Activated T-helper 2 cell treated with anti-CD3 and anti-CD28 coated beads, Interferon-gamma antibody, Interleukin-2, Interleukin-4, amounts not matched to agents 10 μg/mL and 5 μg/mL and 100 μg/mL, durations not matched to agents 14 hours and 24 hours and 36 hours (primary cell): ENCODE measurements around the gene ING3. TPM values are rescaled to one million over a fixed set of nuclear protein-coding genes. Genes with fewer than 3 reads are reported as not detected.
A peak's percentile ranks its signal among the peaks of the same experiment; 100 is the strongest.

Experiments
- DNase-seq: peaks from one replicate; pipeline ENCODE4 v3.0.0; 2021; ENCODE audit warnings: low spot score
- H3K27ac Mint-ChIP-seq: one replicate; pipeline ENCODE4 v1.8.0; 2021; ENCODE audit warnings: mixed read lengths
- H3K27me3 Mint-ChIP-seq: one replicate; pipeline ENCODE4 v1.8.0; 2021; ENCODE audit warnings: low read depth, mixed read lengths
- H3K36me3 Mint-ChIP-seq: one replicate; pipeline ENCODE4 v1.8.0; 2021; ENCODE audit warnings: low read depth, mixed read lengths
- H3K4me1 Mint-ChIP-seq: one replicate; pipeline ENCODE4 v1.8.0; 2021; ENCODE audit warnings: low read depth, mixed read lengths
- H3K4me3 Mint-ChIP-seq: one replicate; pipeline ENCODE4 v1.8.0; 2021; ENCODE audit warnings: low read depth, mild to moderate bottlenecking, moderate library complexity, mixed read lengths
- H3K9me3 Mint-ChIP-seq: one replicate; pipeline ENCODE4 v1.8.0; 2021; ENCODE audit warnings: mixed read lengths
- intact Hi-C: fragments of 100-400 bp; cut with micrococcal nuclease; formaldehyde crosslinking; loops from one replicate; pipeline ENCODE4 v1.15.1; 2023
- total RNA-seq: library from RNA; stranded (reverse); gene quantifications from 2 replicates; pipeline ENCODE4 v1.2.3, GENCODE V29; 2022

Gene ING3
- total RNA-seq, 1 donor from 2014 or later: 22.9 TPM

- peaks cover 30% of the 10 kb centered on the region for H3K27me3 Mint-ChIP-seq
- H3K36me3 Mint-ChIP-seq: no peaks in the 10 kb centered on the region
- no peaks in the 10 kb centered on the region for H3K9me3 Mint-ChIP-seq
- no peak overlapping the region for H3K27ac Mint-ChIP-seq
- no peak overlapping the region for H3K4me3 Mint-ChIP-seq
- H3K4me1 Mint-ChIP-seq: peaks cover 38% of the 10 kb centered on the region
- no peak for DNase-seq
- intact Hi-C loops: loop anchor here (5.0 to 10.0 kb wide), 5 partner anchors 129 to 1009 kb away; partner anchors contain the start of genes FAM3C and TSPAN12
These were observed 35.3 kb downstream of the ING3 start for GRCh38 chr7:120985839-120986238.

DNA sequence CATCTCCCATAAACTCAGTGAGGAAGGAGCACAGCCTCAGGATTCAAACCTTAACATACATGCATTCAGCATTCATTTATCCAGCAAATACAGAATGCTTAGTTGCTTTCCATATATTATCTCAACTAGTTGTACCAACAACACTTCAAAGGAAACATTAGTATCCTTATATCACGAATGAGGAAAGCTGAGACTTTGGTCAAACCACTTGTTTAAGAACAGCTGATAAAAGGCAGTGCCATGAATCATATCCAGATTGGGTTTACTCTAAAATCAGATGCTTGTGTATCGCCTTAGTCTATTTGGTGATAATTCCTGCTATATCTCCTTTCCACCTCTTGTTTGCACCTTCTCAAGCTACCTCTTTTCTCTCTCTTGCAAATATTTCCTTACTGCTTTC, 36.1 kb downstream of the ING3 start:
- H3K4me1 Mint-ChIP-seq: peaks cover 33% of the 10 kb centered on the region
- H3K4me3 Mint-ChIP-seq: no peak overlapping the region
- no peak for DNase-seq
- H3K27me3 Mint-ChIP-seq: peaks cover 33% of the 10 kb centered on the region
- H3K36me3 Mint-ChIP-seq: no peaks in the 10 kb centered on the region
- no peaks in the 10 kb centered on the region for H3K9me3 Mint-ChIP-seq
- intact Hi-C loops: loop anchor here (1.0 to 10.0 kb wide), 8 partner anchors 35 to 1008 kb away; partner anchors contain the start of genes FAM3C and TSPAN12
- H3K27ac Mint-ChIP-seq: no peak overlapping the region

- DNase-seq: no peak
- H3K36me3 Mint-ChIP-seq: no peaks in the 10 kb centered on the region
- H3K27me3 Mint-ChIP-seq: peaks cover 37% of the 10 kb centered on the region
- H3K9me3 Mint-ChIP-seq: no peaks in the 10 kb centered on the region
- peaks cover 27% of the 10 kb centered on the region for H3K4me1 Mint-ChIP-seq
- no peak overlapping the region for H3K27ac Mint-ChIP-seq
- H3K4me3 Mint-ChIP-seq: no peak overlapping the region
- intact Hi-C loops: loop anchor here (1.0 to 10.0 kb wide), 8 partner anchors 36 to 1008 kb away; partner anchors contain the start of genes FAM3C and TSPAN12
These were observed 36.7 kb downstream of the ING3 start for GRCh38 chr7:120987280-120987679.

DNA sequence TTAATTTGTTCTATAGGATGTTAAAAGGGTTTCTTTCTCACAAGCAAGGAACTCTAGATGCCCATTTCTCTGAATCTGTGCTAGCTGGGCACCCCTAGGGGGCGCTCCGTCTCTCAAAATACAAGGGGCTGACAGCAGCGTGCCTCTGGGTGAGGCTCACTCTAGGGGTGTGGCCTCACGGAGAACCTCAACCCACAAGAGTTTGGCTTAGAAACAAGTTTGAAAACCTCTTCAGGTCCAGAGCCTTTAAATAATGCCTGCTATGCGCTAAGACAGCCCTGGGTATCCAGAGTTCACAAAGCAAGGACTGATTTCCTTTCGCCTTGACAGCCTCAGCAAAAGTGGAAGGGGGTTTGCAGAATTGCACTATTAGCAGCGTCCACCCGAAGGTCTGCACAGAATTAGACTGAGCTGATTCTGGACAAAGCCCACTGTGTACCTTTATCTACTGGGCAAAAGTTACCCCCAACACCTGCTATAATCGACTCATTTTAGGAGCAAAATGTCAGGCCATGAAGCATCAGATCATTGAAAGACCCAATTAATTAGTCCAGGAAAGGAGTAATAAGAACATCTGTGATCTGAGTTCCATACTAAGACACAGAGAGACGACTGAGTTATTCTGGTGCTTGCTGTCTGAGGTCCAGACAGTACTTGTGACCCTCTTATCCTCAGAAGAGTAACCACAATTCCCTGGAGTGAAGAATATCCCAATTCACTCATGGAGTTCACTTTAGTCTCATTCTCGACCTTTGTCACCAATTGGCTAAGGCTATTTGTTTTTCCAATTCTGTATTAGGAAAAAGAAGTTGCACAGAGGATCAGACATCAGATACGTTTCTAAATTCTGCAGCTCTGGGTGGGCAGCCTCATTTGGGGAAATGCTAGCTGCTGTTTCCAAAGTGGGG, 37.4 kb downstream of the ING3 start:
- intact Hi-C loops: loop anchor here (1.0 to 10.0 kb wide), 8 partner anchors 37 to 1007 kb away; partner anchors contain the start of genes FAM3C and TSPAN12
- Mint-ChIP-seq H3K27me3 (peaks cover 41% of the 10 kb centered on the region), H3K9me3 (no peaks in the 10 kb centered on the region), H3K27ac (no peak overlapping the region), H3K4me1 (peaks cover 21% of the 10 kb centered on the region), H3K36me3 (no peaks in the 10 kb centered on the region), H3K4me3 (peak overlapping the region; percentile 78)
- peak; percentile 81 for DNase-seq

GRCh38 chr7:120988591-120989256, 38.1 kb downstream of the ING3 start, which contains the start of gene CPED1:
TSS of gene CPED1 (plus strand) at chr7:120988711. CDS start at chr7:120989622, 911 bp downstream.
- H3K27ac Mint-ChIP-seq: no peak within 1 kb of the TSS
- peak within 1 kb of the TSS; percentile 78 for H3K4me3 Mint-ChIP-seq
- H3K9me3 Mint-ChIP-seq: no peaks in the 10 kb centered on the region
- intact Hi-C loops: loop anchor here (5.0 to 10.0 kb wide), 5 partner anchors 131 to 1006 kb away; partner anchors contain the start of genes FAM3C and TSPAN12
- H3K36me3 Mint-ChIP-seq: no peaks in the 10 kb centered on the region
- DNase-seq: peak; percentile 13
- H3K4me1 Mint-ChIP-seq: peaks cover 21% of the 10 kb centered on the region
- peaks cover 46% of the 10 kb centered on the region for H3K27me3 Mint-ChIP-seq

DNA sequence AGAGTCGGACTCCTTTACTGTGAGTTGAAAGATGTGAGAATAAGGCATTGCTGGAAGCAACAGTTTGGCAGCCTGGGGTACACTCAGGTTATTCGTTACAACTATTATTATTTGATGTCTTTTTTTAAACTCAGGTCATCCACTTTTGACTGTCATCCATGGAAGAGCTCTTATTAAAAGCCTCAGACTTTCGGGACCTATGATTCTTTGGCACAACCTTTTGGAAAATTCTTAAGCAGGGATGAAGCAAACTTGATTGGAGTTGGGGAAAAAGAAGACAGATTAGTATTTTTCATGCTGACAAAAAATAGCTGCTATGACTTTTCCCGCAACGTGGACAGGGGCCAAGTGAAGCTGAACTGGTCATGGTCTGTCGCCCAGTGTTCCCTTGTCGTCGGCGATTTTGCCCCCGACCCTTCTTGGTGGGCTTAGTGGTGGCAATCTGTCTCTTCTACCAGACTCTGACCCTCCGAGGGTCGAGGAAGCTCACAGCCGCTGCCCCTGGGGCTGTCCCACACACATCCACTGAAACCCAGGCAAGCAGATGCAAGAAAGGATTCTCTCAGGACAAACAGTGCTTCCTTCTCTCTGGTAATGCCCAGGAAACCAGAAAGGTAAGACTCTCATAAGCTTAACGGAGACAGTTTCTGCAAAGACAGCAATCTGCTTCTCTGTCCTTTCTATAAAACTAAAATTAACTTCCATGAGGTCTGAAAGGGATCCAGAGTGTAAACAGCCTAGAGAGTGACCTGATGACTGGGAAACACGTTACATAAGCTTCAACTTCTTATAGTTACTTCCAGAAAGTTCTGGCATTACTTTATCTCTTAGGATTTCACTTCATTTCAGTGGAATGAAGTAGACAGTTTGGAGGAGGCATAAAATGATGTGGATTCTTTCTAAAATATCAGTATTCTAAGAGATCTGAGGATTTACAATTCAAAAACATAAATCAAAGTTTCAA, 39.0 kb downstream of the ING3 start:
- peaks cover 50% of the 10 kb centered on the region for H3K27me3 Mint-ChIP-seq
- intact Hi-C loops: loop anchor here (5.0 to 10.0 kb wide), 5 partner anchors 132 to 1005 kb away; partner anchors contain the start of genes FAM3C and TSPAN12
- DNase-seq: no peak
- H3K9me3 Mint-ChIP-seq: no peaks in the 10 kb centered on the region
- H3K4me1 Mint-ChIP-seq: peaks cover 20% of the 10 kb centered on the region
- H3K27ac Mint-ChIP-seq: no peak overlapping the region
- H3K4me3 Mint-ChIP-seq: peak overlapping the region; percentile 78
- no peaks in the 10 kb centered on the region for H3K36me3 Mint-ChIP-seq

DNA sequence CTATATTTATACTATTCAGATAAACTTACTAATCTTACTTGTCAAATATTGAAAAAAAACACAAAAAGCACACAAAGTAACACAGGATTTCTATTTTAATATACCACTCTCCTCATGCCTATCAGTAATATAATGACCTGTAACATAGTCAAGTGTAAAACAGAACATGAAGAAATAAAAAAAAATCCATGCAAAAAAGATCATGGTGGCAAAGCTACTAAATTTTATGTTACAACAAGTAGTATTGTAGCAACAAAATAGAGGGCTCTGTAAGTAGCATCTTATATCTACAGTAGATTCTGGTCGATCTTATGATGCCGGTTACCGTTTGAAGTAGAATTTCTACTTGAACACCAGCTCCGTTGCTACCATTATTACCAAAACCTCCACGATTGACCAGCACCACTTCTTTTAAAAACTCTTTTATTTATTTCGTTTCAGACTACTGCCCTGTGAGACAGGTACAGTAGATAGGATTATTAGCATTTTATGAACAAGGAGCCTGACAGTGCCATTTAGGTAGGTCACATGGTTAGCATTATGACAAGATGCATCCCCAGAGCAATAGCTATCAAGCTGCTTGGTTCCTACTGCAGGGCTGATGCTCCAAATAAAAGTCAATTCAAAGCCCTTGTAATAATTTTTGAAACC, 40.0 kb downstream of the ING3 start:
- H3K27ac Mint-ChIP-seq: no peak overlapping the region
- H3K27me3 Mint-ChIP-seq: peaks cover 57% of the 10 kb centered on the region
- no peak for DNase-seq
- H3K4me3 Mint-ChIP-seq: no peak overlapping the region
- intact Hi-C loops: no loop called here
- H3K9me3 Mint-ChIP-seq: no peaks in the 10 kb centered on the region
- peaks cover 20% of the 10 kb centered on the region for H3K4me1 Mint-ChIP-seq
- H3K36me3 Mint-ChIP-seq: no peaks in the 10 kb centered on the region

- H3K27me3 Mint-ChIP-seq: peaks cover 60% of the 10 kb centered on the region
- H3K4me3 Mint-ChIP-seq: no peak overlapping the region
- H3K36me3 Mint-ChIP-seq: no peaks in the 10 kb centered on the region
- peaks cover 20% of the 10 kb centered on the region for H3K4me1 Mint-ChIP-seq
- no peak overlapping the region for H3K27ac Mint-ChIP-seq
- DNase-seq: no peak
- intact Hi-C loops: no loop called here
- H3K9me3 Mint-ChIP-seq: no peaks in the 10 kb centered on the region
These were observed 40.6 kb downstream of the ING3 start for GRCh38 chr7:120991161-120991560.

DNA sequence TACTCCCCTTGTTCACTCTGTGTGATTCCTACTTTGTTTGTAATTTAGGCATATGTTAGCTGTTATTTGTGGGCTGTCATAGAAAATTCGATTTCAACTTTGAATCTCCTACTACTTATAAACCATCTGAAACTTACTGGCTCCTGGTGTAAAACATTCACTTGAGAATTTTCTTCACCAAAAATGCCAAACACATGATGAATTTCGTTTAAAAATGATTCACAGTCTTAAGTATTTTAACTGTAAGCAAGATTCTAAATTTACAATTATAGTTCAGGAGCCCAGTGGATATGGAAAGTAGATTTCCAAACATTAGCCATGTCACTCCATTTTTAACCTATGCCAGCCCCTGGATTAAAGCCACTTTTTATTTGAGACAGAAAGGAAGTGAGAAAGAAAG, 41.0 kb downstream of the ING3 start:
- peaks cover 62% of the 10 kb centered on the region for H3K27me3 Mint-ChIP-seq
- intact Hi-C loops: no loop called here
- no peaks in the 10 kb centered on the region for H3K36me3 Mint-ChIP-seq
- peaks cover 22% of the 10 kb centered on the region for H3K4me1 Mint-ChIP-seq
- no peaks in the 10 kb centered on the region for H3K9me3 Mint-ChIP-seq
- H3K27ac Mint-ChIP-seq: no peak overlapping the region
- H3K4me3 Mint-ChIP-seq: no peak overlapping the region
- DNase-seq: no peak

DNA sequence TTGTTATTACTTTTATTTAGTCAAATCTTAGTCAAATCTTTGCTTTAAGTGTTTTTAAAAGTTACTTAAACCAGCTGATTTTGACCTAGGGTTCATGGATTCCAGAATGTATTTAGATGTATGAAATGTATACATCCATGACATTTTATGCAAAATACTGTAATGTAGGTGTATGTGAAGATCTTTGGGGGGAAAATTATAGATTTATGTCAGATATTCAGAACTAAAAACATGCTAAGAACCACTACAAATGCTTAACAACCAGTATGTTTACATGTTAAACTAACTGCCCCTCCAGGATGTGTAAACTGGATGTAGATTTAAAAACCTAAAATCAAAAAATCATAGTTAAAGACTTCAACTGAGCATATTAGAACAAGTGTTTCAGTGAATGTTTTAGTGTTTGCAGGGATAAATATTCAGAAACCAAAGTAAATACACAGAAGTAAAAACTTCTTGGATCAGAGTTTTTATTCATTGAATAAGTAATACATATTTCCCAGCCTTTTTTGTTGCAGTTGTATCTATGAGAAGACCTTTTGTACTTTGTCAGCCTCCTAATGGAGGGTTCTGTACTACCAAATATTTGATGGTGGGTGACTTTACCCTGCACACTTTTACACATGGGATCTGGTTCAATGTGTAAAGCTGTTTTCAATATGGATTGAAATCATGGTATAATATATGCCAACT, 41.8 kb downstream of the ING3 start:
- intact Hi-C loops: no loop called here
- H3K4me3 Mint-ChIP-seq: no peak overlapping the region
- no peaks in the 10 kb centered on the region for H3K36me3 Mint-ChIP-seq
- DNase-seq: no peak
- H3K9me3 Mint-ChIP-seq: no peaks in the 10 kb centered on the region
- H3K27me3 Mint-ChIP-seq: peaks cover 64% of the 10 kb centered on the region
- peaks cover 22% of the 10 kb centered on the region for H3K4me1 Mint-ChIP-seq
- H3K27ac Mint-ChIP-seq: no peak overlapping the region

GRCh38 chr7:120992965-120993494, 42.5 kb downstream of the ING3 start:
- Mint-ChIP-seq H3K27ac (no peak overlapping the region), H3K9me3 (no peaks in the 10 kb centered on the region), H3K4me3 (no peak overlapping the region), H3K4me1 (peaks cover 17% of the 10 kb centered on the region), H3K36me3 (no peaks in the 10 kb centered on the region), H3K27me3 (peaks cover 59% of the 10 kb centered on the region)
- intact Hi-C loops: no loop called here
- DNase-seq: no peak
